HG02885 (cell line): ENCODE measurements around the gene FAM124A.
A peak's percentile ranks its signal among the peaks of the same experiment; 100 is the strongest.

ENCODE experiments used
- ATAC-seq: cut with Tn5 transposase; IDR thresholded peaks from one replicate; pipeline ENCODE4 v1.9.1; 2021; ENCODE audit warnings: mild to moderate bottlenecking; ENCODE audit not compliant: unreplicated experiment, poor library complexity

Gene FAM124A

DNA sequence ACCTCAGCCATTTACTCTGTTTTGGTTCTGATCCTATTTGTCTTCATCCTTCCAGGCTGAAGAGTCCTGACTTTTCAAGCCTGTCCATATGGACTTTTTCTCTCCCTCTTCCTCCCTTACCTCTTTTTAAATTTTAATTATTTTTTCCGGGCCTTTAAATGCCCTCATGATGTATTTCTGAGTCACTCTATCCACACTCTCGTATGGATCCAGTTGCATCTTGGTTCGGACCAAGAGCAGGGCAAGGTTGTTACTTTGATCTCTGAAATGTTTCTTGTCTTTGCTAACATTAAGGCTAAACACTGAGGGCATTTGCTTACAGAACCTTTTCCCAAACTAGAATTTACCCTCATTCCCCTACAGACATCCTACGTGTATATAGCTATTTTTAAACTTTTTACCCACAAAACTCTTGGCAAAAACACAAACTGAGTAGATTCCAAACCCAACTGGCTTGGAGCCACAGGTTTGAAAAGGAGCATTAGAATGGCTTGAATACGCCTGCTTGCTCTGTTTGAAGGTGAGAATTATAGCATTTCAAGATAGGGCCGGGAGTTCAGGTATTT, 69.9 kb downstream of the FAM124A start:
- ATAC-seq: no peak

DNA sequence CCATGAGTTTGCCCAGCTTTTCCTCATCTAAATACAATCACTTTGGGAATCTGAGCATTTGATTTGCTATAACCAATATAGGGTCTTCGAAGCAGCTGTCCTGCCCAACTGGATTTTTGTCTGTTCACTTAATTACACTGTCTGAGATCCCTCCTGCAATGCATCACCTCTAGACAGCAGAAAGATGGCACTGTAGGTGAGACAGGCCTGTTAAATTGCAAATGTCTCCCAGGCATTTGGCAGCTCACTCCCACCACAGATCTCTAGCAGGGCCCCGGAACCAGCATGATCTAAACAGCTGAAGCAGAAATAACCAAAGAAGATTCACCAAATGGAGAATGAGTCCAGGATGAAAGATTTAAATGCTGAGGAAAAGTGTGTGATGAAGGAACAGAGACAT, 75.4 kb downstream of the FAM124A start:
- no peak for ATAC-seq

DNA sequence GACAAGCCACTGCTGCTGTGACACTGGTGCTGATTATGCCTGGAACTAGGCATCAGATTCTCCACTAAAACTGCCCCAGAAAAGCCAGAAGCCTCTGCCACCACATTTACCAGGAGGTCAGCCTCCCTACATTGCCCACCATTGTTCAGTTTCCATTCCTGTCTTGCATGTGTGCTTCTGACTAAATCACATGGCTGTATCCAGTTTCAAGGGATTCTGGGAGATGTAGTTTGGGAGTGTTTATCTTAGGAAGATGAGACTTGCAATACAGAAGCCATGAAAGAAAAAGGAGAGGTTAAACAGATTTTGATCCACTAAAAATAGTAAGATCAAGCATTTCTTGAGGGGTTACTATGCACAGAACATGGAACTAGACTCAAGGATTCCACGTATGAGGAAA, 76.6 kb downstream of the FAM124A start:
- no peak for ATAC-seq

DNA sequence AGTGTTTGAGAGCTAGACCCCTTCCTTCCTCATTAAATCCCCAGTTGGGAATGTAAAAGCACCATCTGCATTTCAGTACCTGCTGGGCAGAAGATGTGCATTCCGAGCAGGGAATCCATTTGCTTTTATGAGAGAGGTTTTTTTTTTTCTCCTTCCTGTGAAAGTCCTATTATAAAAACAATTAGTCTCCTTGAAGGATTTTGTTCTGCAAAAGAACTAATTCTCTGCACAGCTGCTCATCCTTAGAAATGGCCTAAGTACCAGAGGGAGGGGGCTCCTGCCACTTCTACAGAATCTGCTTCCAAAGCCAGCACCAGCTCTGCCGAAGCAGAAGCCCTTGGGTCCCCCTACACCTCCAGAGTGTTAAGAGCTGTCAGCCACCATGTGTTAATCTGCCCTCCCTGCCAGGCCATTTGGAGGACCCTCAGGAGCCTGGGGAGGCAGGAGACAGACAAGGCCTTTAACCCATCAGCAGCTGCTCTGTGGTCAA, 80.9 kb downstream of the FAM124A start:
- no peak for ATAC-seq

DNA sequence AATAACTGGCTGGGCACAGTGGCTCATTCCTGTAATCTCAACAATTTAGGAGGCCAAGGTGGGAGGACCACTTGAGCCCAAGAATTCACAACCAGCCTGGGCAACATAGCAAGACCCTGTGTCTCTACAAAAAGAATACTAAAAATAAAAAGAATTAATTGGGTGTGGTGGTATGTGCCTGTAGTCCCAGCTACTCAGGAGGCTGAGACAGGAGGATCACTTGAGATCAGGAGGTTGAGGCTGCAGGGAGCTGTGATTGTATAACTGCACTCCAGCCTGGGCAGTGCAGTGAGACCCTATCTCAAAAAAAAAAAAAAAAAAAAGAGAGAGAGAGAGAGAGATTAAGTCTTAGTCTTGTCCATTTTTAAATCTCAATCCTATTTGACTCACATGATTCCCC, 81.7 kb downstream of the FAM124A start:
- no peak for ATAC-seq

DNA sequence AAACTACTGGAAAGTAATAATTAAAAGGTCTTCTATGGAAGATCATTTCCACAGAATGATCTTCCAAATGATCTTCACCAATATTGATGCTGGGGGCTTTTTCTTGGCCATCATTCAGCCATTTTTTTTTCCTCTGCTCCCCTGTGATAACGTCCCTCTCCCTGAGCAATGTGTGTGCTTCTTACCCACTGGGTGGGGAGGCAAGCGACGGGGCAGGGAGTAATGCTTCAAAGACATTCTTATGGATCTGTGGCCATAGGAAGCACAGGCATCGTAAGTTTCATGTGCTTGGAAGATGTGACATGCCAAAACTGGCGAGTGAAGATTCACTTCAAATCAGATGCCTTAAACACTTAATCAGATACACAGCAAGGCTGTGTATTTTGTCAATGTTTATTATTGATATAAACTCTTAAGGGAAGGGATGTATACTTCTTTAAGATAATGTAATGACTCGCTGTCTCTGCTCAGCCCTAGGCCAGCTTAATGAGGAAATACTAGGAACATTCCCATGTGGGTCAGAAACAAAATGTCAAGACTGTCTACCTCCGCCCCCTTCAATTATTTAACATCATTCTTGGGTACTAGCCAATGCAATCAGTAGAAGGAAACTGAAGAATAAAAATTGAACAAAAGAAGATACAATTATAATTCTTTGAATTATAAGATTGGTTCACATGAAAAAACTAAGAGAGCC, 83.2 kb downstream of the FAM124A start:
- ATAC-seq: no peak

DNA sequence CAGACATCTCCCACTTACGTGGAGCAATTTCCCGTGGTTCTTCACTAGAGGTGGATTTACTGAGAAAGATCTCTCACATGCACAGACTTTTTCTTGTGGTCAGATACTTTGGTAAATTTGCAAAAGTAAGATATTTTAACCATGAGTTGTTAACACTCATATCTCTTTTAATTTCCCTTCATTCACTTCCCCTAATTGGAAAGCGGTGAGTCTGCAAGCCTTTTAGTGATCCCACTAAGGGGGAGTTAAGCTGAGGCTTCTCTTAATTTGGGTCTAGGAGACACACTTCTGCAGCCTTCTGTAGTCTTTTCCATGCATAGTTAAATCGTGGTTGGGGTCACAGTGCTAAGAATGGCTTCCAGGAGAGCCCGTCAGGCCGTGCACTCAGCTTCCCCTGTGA, 86.6 kb downstream of the FAM124A start:
- no peak for ATAC-seq

DNA sequence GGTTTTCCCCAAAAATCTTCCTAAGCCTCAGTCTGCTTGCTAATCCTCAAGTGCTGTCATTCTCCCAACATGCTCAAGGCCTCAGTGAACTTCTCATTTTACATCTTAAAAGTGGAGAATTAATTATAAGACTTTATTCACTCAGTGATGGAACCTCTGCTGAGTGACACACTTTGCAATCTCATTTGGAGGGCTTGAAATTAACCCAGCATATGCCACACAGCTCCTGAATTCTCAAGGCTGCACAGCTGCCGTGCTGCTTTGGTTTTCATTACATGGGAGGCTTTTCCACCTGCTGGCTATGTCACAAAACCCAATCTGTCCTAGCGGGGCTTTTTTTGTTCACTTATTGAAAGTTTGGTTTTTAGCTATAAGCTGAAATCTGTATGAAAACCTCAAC, 89.0 kb downstream of the FAM124A start:
- no peak for ATAC-seq

DNA sequence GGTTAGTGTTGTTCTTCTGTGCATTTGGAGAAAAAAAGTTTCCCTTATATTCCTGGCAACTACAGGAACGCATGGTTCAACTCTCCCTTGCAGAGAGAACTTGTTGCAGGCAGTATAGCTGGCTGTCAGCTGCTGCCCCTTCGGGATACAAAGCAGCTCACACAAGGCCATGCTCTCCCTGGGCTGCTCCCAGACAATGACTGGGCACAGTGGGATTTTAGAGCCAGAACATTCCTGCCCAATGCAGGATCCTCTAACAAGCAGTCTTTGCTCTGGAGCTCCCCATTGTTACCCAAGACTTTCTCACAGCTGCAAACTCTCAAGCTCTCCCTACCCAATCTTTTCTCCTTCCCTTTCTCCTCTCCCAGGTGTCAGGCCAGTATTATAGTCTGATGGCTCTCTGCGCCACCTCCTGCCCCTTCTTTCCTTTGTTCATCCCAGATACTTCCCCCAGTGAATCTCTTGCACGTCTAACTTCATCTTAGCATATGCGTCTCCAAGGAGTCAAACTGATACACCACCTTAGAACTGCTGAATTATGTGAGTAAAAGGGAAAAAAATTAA, 89.8 kb downstream of the FAM124A start:
- no peak for ATAC-seq

DNA sequence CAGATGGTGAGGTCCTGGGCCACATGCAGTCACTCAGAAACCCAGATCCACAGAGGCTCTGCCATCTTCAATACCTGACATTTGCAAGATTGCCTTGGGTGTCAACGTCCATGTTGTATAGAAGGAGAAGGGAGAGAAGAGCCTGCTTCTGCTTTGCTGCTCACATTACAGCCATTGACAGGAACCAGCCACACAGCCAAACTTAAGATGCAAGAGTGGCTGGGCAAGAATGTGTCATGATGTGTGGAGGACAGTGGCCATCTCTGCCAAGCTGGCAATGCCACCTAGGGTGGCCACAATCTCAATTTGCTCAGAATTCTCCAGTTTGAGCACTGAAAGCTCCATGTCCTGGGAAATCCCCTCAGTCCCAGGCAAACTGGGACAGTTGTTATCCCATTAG, 91.4 kb downstream of the FAM124A start:
- no peak for ATAC-seq

DNA sequence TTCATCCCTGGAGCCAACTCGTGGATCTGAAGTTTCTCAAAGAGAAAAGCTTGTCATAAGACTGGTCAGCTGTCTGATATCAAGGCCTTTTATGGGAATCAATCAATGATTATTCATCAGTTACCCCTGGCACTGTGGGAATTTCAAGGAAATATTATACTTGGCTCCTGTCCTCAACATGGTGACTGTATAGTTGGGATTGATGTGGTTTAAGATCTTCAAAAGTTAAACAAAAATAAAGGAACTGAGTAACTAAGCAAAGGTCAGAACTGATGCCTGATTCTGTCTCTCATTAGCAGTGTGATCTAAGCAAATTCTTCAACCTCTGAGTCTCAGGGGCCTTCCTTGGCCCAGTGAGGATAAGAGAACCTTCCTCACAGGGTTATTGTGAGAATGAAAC, 95.1 kb downstream of the FAM124A start:
- no peak for ATAC-seq

DNA sequence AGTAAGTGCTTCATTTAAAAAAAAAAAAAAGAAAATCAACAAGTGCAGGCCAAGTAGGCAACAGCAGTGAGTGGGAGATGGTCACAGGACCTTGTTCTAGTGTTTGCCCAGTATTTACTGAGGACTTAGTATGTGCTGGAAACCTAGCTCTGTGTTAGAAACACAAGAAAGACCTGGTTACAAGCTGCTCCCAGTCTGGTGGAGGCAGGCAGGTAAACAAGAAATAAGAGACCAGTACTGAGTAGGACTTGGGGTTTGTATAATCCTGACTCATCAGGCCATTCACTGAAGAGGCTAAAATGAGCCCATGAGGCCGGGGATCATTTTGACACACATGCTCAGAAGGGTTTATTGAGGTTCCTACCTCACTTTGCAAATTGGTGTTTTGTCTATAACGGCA, 95.8 kb downstream of the FAM124A start:
- no peak for ATAC-seq

DNA sequence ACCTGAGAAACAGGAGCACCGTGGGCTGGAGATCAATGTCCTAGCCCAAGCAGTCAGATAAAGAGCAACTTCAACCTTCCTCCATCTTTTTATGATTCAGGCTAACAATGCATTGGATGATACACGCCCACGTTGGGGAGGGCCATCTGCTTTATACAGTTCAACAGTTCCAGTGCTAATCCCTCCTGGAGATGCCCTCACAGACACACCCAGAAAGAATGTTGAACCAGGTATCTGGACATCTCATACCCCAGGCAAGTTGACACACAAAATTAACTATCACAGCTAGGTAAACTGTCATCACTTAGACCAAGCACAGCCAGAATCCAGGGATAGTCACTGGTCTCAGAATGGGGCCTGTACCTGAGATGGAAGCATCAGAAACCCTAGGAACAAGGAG, 96.7 kb downstream of the FAM124A start:
- no peak for ATAC-seq

DNA sequence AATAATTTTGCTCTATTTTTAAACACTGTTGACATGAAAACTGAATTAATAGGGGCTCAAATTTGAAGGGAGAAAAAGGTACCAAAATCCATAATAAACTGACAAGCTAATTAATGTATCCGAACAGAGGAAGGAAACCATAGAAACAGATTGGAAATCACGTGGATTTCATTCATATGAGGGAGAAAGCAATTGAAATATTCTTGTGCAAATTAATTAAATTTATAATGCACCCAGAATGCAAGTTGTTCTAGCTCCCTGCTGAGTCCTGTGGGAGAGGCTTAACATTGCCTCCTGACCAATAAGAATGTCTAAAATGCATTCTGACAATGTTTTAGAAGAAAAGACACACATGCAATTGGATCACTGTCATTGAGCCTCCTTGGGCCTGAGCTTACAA, 99.6 kb downstream of the FAM124A start:
- ATAC-seq: no peak

DNA sequence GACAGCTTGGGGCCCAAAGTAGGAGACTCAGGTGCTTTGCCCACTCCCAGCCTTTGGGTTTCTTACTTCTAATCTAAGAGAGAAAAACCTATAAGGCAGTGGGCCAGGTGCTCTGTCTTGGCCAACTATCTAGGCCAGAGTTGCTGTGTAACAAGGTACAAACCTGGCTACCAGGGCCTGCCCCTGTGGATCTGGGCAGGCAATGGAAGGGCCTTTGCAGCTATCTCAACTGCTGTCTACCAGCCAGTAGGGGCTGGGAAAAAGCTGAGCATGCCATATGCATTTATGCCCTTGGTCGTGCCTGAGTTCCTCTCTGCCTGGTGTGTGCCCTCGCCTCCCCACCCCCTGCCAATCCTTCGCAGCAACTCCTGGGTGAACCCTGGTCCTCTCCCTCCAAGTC, 100.6 kb downstream of the FAM124A start:
- no peak for ATAC-seq

DNA sequence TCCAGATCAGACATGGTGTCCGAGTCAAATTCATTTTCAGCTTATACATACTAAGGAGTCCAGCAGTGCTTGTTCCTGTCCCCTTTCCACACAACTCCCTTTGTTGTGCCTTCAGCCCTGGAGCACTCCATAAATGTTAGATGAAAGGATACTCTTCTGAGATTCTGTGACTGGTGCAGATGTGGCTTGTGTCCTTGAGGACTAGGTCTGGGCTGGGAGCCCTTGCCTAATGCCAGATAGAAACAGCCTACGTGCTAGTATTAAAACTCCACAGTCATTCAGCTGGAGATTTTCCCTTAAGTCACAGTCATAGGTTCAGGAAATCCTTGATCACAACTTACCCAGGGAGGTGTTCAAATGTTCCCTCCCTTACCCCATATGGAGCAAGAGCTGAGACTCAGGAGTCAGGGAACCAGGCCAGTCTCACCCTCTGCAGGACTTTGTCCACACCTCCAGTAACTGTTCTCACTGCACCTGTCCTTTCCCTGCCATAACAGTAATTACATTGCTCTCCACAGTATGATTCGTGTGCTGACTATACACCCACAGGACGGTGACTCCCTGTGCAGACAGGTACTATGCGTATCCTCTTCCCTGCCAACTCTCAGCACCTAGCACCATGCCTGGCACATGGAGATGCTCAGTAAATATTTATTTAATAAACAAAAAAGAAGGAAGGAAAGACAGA, 101.8 kb downstream of the FAM124A start:
- no peak for ATAC-seq

DNA sequence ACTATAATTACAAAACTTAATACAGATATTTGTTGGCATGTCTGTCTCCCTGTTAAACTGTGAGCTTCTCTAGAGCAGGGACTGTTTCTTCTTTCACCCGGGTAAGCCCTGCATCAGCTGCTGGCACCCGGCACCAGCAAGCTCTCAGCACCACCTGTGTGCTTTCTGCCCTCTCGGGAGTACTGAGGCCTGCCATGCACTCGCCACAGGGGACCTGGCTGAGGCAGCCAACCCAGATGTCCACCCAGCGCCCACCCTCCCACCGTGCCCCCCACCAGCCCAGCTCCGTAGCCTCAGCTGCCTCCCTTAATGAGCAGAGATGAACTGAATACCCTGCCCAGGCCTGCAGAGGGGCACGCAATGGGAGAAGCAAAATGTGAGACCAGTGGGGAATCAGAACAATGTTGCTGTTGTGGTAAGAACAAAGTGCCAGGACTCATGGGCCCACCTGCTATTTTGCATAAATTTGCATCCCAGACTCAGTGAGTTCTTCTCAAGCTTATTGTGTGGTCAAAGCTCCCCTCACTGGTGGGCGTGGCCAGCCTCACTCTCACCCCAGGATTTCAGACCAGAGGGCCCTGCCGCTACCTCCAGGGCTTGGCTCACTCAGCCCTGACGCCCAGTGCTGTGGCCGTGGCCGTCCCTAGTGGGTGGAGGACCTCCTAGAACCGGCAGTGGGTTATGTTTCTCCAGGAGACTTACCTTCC, 102.7 kb downstream of the FAM124A start:
- ATAC-seq: peak; percentile 78

DNA sequence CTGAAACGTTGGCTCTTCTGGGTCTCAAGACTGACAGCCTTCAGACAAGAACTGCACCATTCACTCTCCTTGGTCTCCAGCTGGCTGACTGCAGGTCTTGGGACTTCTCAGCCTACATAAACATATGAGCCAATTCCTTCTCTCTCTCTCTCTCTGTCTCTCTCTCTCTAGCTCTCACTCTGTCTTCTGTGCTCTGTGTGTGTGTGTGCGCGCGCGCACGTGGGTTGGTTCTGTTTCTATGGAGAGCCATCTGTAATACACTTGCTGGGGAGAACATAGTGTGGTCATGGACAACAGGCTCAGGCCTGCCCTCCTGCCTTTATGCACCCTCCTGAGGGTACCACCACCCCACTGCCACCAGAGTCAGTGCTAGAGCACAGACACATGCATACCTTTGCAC, 103.6 kb downstream of the FAM124A start:
- no peak for ATAC-seq

DNA sequence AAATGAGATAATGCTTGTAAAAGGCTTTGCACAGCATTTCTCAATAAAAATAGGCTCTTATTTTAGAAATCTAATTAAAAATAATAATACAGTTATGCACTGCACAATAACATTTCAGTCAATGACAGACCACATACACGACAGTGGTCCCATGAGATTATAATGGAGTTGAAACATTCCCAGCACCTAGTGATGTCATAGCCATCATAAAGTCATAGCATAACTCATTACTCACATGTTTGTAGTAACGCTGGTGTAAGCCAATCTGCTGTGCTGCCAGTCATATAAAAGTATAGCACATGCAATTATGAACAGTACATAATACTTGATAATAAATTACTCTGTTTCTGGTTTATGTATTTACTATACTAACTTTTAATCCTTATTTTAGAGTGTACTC, 104.6 kb downstream of the FAM124A start:
- no peak for ATAC-seq

DNA sequence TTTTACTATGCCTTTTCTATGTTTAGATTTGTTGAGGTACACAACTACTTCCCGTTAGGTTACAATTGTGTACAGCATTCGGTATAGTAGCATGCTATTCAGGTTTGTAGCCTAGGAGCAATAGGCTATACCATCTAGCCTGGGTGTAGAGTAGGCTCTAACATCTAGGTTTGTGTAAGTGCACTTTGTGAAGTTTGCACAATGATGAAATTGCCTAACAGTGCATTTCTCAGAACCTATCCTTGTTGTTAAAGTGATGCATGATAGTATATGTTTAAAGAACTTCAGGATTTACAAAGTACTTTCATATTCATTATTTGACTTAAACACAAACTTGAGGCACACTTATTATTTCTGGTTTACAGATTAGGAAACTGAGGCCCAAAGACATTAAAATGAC, 105.8 kb downstream of the FAM124A start:
- no peak for ATAC-seq

DNA sequence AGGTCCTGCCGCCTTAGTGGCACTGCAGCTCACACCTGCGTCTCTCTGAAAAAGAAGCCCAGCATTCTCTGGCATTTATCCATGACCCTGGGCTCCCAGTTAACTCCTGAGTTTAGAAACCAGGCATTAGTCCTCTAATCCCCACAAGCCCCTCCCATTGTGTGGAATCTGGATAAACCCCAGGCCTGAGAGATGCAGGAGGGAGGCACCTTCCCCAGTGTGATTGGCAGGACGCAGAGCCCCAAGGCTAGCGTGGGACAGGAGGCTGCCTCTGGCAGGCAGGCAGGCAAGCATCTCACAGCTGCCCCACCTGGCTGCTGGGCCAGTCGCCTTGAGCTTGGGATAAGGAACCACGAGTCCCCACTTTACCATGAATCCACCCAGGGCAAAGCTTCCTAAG, 106.3 kb downstream of the FAM124A start:
- ATAC-seq: no peak
